Transverse colon (tissue), 4 donors: ENCODE results near the gene BTNL3. TPM values are rescaled to one million over a fixed set of nuclear protein-coding genes. Genes with fewer than 3 reads are reported as not detected.
A peak's percentile ranks its signal among the peaks of the same experiment; 100 is the strongest.

Experiments
- DNase-seq: peaks from one replicate; pipeline ENCODE4 v3.0.0-alpha.2; 2019
- H3K27ac ChIP-seq, 4 donors: fragments of 200-600 bp; sonication (generic); 2 replicates each; pipeline ENCODE4 v1.5.1; 2016 to 2018; ENCODE audit warnings: inconsistent platforms in 4 of 4
- H3K27me3 ChIP-seq: fragments of 200-600 bp; sonication (generic); 2 replicates; pipeline ENCODE4 v1.5.1; 2017; ENCODE audit warnings: inconsistent platforms
- H3K36me3 ChIP-seq, 4 donors: fragments of 200-600 bp; sonication (generic); 2 replicates each; pipeline ENCODE4 v1.5.1; 2017 to 2019; ENCODE audit warnings: inconsistent platforms in 4 of 4
- H3K4me1 ChIP-seq, 4 donors: fragments of 200-600 bp; sonication (generic); 2 replicates each; pipeline ENCODE4 v1.5.1; 2017 to 2020; ENCODE audit warnings: inconsistent platforms in 4 of 4
- H3K4me3 ChIP-seq, 4 donors: fragments of 200-600 bp; sonication (generic); 1 replicate in 1 of 4; 2 replicates in 3 of 4; pipeline versions ENCODE4 v1.5.1 to v1.6.1; 2017 to 2019; ENCODE audit warnings: inconsistent platforms in 4 of 4
- H3K9me3 ChIP-seq, 2 donors: fragments of 200-600 bp; sonication (generic); 2 replicates each; pipeline ENCODE4 v1.5.1; 2017 to 2019; ENCODE audit warnings: inconsistent platforms in 2 of 2
- EP300 ChIP-seq: sonication (generic); formaldehyde crosslinking; IDR thresholded peaks from one replicate; pipeline ENCODE4 v1.6.1; 2017; ENCODE audit warnings: antibody characterized with exemption, low read depth
- POLR2A ChIP-seq: fragments of 450-650 bp; IDR thresholded peaks from one replicate; pipeline ENCODE4 v1.6.1; 2016; ENCODE audit warnings: antibody characterized with exemption, mild to moderate bottlenecking, moderate library complexity
- POLR2AphosphoS5 ChIP-seq, 3 donors: sonication (generic); formaldehyde crosslinking; IDR thresholded peaks; one replicate each; pipeline ENCODE4 v1.6.1; 2016; ENCODE audit warnings: antibody characterized with exemption in 3 of 3
- WGBS, 2 donors: methylation state at CpG; one replicate each; pipeline ENCODE4 v1.1.5; 2018; ENCODE audit warnings: low coverage in 1 of 2; 5-methylcytosine and 5-hydroxymethylcytosine counted together
- in situ Hi-C, 4 donors: fragments of 200-750 bp; cut with MboI; loops; one replicate each; pipeline versions ENCODE4 v1.15.0 to v1.15.1; 2017; ENCODE audit warnings: low sequenced_read_pairs in 3 of 4, low pct_ligation_motif_present in 1 of 4, low pct_unique_long_range_greater_than_20kb in 1 of 4
- intact Hi-C: fragments of 100-400 bp; cut with DNase I; formaldehyde crosslinking; loops from one replicate; pipeline ENCODE4 v1.15.1; 2023; ENCODE audit warnings: low total_unique reads
- total RNA-seq, 4 donors: library from RNA; depleted of rRNA; stranded (reverse); fragments of >200 nt; gene quantifications; one replicate each; pipeline ENCODE4 v1.1.0, GENCODE V29; 2016
- TF ChIP-seq, protein P1 (sequence below), 5 experiments: fragments of 200-600 bp in 3 of 5; fragments of 450-650 bp in 2 of 5; sonication (generic) in 3 of 5; IDR thresholded peaks; 1 replicate in 2 of 5; 2 replicates in 3 of 5; pipeline ENCODE4 v1.5.1; 2016 to 2017; ENCODE audit warnings: antibody characterized with exemption in 5 of 5, inconsistent platforms in 3 of 5, mild to moderate bottlenecking in 2 of 5, moderate library complexity in 1 of 5

The BTNL3 gene
- total RNA-seq, 4 donors from 2014 or later, result 15.7 to 146 (median 34.7) TPM

DNA sequence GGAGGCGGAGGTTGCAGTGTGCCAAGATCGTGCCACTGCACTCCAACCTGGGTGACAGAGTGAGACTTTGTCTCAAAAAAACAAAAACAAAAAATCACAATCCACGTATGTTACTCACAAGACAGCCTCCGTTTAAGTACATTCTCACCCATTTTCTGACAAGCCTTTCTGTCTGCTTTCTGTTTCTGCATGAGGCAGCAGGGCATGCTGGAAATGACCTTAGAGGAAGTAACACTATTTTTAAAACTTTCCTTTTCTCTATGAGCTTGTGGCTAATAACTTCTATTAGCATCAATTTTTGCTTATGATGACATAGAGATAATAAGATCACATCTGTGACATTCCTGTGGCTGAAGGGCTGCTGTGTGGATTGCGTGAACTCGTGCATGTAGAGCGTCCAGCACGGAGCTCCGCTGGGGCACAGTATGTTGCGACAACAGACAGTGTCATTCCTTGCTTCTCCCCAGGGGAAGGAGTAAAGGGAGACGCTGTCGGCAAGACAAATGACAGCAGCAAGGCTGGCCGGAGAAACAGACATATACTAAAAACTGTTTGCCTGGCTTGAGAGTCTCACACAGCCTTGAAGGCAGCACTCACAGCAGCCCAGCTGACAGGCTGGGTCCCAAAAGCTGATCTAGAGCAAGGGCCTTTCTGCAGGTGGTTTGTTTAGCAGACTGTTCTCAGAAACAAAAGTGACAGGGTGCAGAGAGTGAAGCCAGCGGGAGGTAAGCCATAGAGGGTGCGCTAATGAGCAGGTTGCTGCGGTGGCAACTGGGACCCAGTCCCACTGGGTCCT lies 1.6 kb downstream of the BTNL3 start:
- peak overlapping the region in 3 of 4 donors; percentile 28 to 83 (median 49) for H3K27ac ChIP-seq
- no peak for TF ChIP-seq EP300
- TF ChIP-seq POLR2AphosphoS5 (IDR thresholded peaks at IDR 0.05), result no peak
- TF ChIP-seq, protein P1, sequence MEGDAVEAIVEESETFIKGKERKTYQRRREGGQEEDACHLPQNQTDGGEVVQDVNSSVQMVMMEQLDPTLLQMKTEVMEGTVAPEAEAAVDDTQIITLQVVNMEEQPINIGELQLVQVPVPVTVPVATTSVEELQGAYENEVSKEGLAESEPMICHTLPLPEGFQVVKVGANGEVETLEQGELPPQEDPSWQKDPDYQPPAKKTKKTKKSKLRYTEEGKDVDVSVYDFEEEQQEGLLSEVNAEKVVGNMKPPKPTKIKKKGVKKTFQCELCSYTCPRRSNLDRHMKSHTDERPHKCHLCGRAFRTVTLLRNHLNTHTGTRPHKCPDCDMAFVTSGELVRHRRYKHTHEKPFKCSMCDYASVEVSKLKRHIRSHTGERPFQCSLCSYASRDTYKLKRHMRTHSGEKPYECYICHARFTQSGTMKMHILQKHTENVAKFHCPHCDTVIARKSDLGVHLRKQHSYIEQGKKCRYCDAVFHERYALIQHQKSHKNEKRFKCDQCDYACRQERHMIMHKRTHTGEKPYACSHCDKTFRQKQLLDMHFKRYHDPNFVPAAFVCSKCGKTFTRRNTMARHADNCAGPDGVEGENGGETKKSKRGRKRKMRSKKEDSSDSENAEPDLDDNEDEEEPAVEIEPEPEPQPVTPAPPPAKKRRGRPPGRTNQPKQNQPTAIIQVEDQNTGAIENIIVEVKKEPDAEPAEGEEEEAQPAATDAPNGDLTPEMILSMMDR (IDR thresholded peaks at IDR 0.05), result no peak
- no peak for TF ChIP-seq POLR2A
- H3K4me1 ChIP-seq, result peaks cover 0 to 21% (median 5%) of the 10 kb centered on the region in 4 donors
- DNase-seq, result no peak
- no peaks in the 10 kb centered on the region for H3K36me3 ChIP-seq
- in situ Hi-C loops (no loop called here), intact Hi-C loops (no loop called here)
- peak overlapping the region in 2 of 4 donors; percentile 23 to 34 for H3K4me3 ChIP-seq
- no peaks in the 10 kb centered on the region for H3K9me3 ChIP-seq
- 71% methylated on average over 3 to 15 of the region's 16 CpGs for WGBS, 2 donors
- no peaks in the 10 kb centered on the region for H3K27me3 ChIP-seq

DNA sequence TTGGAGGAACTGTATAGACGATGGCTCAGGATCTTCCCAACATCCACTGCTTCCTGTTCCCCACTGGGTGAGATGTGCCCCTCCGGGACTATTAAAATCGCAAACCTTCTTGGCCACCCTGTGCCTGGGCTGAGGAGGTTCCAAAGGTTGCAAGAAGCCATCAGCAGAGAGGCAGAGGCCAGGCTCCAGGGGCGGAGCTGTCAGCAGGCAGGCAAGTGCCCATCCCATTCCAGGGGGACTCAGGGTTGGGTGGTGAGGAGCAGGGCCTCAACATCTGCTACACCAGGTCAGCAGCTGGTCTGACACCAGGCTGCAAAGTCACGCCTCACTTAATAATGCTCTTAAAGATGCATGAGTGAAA lies 2.2 kb downstream of the BTNL3 start:
- Histone ChIP-seq H3K9me3 (no peaks in the 10 kb centered on the region), H3K36me3 (no peaks in the 10 kb centered on the region), H3K27me3 (no peaks in the 10 kb centered on the region), H3K4me3 (peak overlapping the region in 1 of 4 donors; percentile 23), H3K27ac (peak overlapping the region in 2 of 4 donors; percentile 49 to 83), H3K4me1 (peaks cover 0 to 21% (median 5%) of the 10 kb centered on the region in 4 donors)
- intact Hi-C loops, result no loop called here
- peak; percentile 19 for DNase-seq
- no peak for TF ChIP-seq POLR2AphosphoS5 (IDR thresholded peaks at IDR 0.05)
- no peak for TF ChIP-seq EP300
- no peak for TF ChIP-seq POLR2A
- TF ChIP-seq, protein P1 (IDR thresholded peaks at IDR 0.05), result no peak
- in situ Hi-C loops, result no loop called here
- WGBS, 2 donors, result 71 to 90% methylated on average over 1 to 4 of the region's 5 CpGs

GRCh38 chr5:181001947-181002346 lies 13.3 kb downstream of the BTNL3 start:
- no peaks in the 10 kb centered on the region for H3K9me3 ChIP-seq
- H3K4me3 ChIP-seq, result no peak overlapping the region
- H3K27ac ChIP-seq, result no peak overlapping the region
- H3K4me1 ChIP-seq, result no peaks in the 10 kb centered on the region
- DNase-seq, result no peak
- peaks cover 4% of the 10 kb centered on the region for H3K27me3 ChIP-seq
- intact Hi-C loops, result no loop called here
- in situ Hi-C loops, result no loop called here
- H3K36me3 ChIP-seq, result no peaks in the 10 kb centered on the region
- TF ChIP-seq, protein P1 (IDR thresholded peaks at IDR 0.05), result no peak
- TF ChIP-seq POLR2A (no peak), EP300 (no peak), POLR2AphosphoS5 (IDR thresholded peaks at IDR 0.05) (no peak)

- H3K27ac ChIP-seq, result no peak overlapping the region
- peaks cover 13% of the 10 kb centered on the region for H3K27me3 ChIP-seq
- no peak for DNase-seq
- TF ChIP-seq POLR2A (no peak), POLR2AphosphoS5 (IDR thresholded peaks at IDR 0.05) (no peak), EP300 (no peak)
- TF ChIP-seq, protein P1 (IDR thresholded peaks at IDR 0.05), result no peak
- no peaks in the 10 kb centered on the region for H3K36me3 ChIP-seq
- no peaks in the 10 kb centered on the region for H3K4me1 ChIP-seq
- intact Hi-C loops (loop anchor here (5.0 kb wide), 1 partner anchor 58 kb away; no protein-coding TSS in a partner anchor), in situ Hi-C loops (loop anchor here in 2 of 4 donors (5.0 kb wide), 1 partner anchor 63 kb away; no protein-coding TSS in a partner anchor)
- no peak overlapping the region for H3K4me3 ChIP-seq
- WGBS, 2 donors, result 60 to 88% methylated on average over 1 to 9 of the region's 9 CpGs
- no peaks in the 10 kb centered on the region for H3K9me3 ChIP-seq
Measured at GRCh38 chr5:181005791-181006190, 17.1 kb downstream of the BTNL3 start.
